ENCODE results near the gene SUGCT. TPM values are rescaled to one million over a fixed set of nuclear protein-coding genes. Genes with fewer than 3 reads are reported as not detected.

Gene SUGCT
- total RNA-seq, 2 experiments from 2014 or later: 1.2 to 1.9 TPM

- no peak for ATAC-seq
- Mint-ChIP-seq H3K4me3 (no peak overlapping the region), H3K27me3 (no peaks in the 10 kb centered on the region), H3K27ac (no peak overlapping the region), H3K9me3 (ENCODE audit: low read depth) (no peaks in the 10 kb centered on the region), H3K4me1 (no peaks in the 10 kb centered on the region), H3K36me3 (ENCODE audit: low read depth) (no peaks in the 10 kb centered on the region)
- no peak for DNase-seq
- intact Hi-C loops (cut with DNase I, micrococcal nuclease): no loop called here
- ChIA-PET CTCF (interaction anchor here (0.7 kb wide), 1 partner anchor 306 kb away, joined by 4 read pairs; no protein-coding TSS in a partner anchor), POLR2A (no interaction called here)
Observed at GRCh38 chr7:40419806-40420205, 285.0 kb downstream of the SUGCT start.

- Mint-ChIP-seq H3K27me3 (no peaks in the 10 kb centered on the region), H3K4me3 (no peak overlapping the region), H3K9me3 (ENCODE audit: low read depth) (no peaks in the 10 kb centered on the region), H3K27ac (no peak overlapping the region), H3K36me3 (ENCODE audit: low read depth) (no peaks in the 10 kb centered on the region), H3K4me1 (no peaks in the 10 kb centered on the region)
- intact Hi-C loops (cut with DNase I, micrococcal nuclease): no loop called here
- DNase-seq (no peak), ATAC-seq (no peak)
- ChIA-PET POLR2A (no interaction called here), CTCF (interaction anchor here (0.6 kb wide), 1 partner anchor 547 kb away, joined by 3 read pairs; no protein-coding TSS in a partner anchor)
Observed at GRCh38 chr7:40421433-40421832, 286.6 kb downstream of the SUGCT start.

- Mint-ChIP-seq H3K27me3 (no peaks in the 10 kb centered on the region), H3K4me3 (no peak overlapping the region), H3K36me3 (ENCODE audit: low read depth) (no peaks in the 10 kb centered on the region), H3K4me1 (no peaks in the 10 kb centered on the region), H3K27ac (no peak overlapping the region), H3K9me3 (ENCODE audit: low read depth) (no peaks in the 10 kb centered on the region)
- ATAC-seq (no peak), DNase-seq (no peak)
- intact Hi-C loops (cut with DNase I, micrococcal nuclease): no loop called here
- ChIA-PET CTCF (no interaction called here), POLR2A (no interaction called here)
Observed at GRCh38 chr7:40425696-40426095, 290.9 kb downstream of the SUGCT start.

- ATAC-seq (no peak), DNase-seq (no peak)
- intact Hi-C loops (cut with DNase I, micrococcal nuclease): no loop called here
- H3K36me3 Mint-ChIP-seq (ENCODE audit: low read depth): peaks cover 2% of the 10 kb centered on the region
- no peaks in the 10 kb centered on the region for H3K27me3 Mint-ChIP-seq
- peaks cover 6% of the 10 kb centered on the region for H3K9me3 Mint-ChIP-seq (ENCODE audit: low read depth)
- H3K4me3 Mint-ChIP-seq: no peak overlapping the region
- CTCF ChIA-PET: no interaction called here
- POLR2A ChIA-PET: no interaction called here
- H3K27ac Mint-ChIP-seq: no peak overlapping the region
- no peaks in the 10 kb centered on the region for H3K4me1 Mint-ChIP-seq
Observed at GRCh38 chr7:40428421-40428820, 293.6 kb downstream of the SUGCT start.

- Mint-ChIP-seq H3K36me3 (ENCODE audit: low read depth) (peaks cover 2% of the 10 kb centered on the region), H3K9me3 (ENCODE audit: low read depth) (peaks cover 6% of the 10 kb centered on the region), H3K27me3 (no peaks in the 10 kb centered on the region), H3K27ac (no peak overlapping the region), H3K4me1 (no peaks in the 10 kb centered on the region), H3K4me3 (no peak overlapping the region)
- ChIA-PET POLR2A (no interaction called here), CTCF (no interaction called here)
- no peak for ATAC-seq
- intact Hi-C loops (cut with DNase I, micrococcal nuclease): no loop called here
- DNase-seq: no peak
Observed at GRCh38 chr7:40429826-40430225, 295.0 kb downstream of the SUGCT start.

- DNase-seq (no peak), ATAC-seq (no peak)
- no peaks in the 10 kb centered on the region for H3K27me3 Mint-ChIP-seq
- H3K4me3 Mint-ChIP-seq: no peak overlapping the region
- CTCF ChIA-PET: no interaction called here
- H3K36me3 Mint-ChIP-seq (ENCODE audit: low read depth): peaks cover 5% of the 10 kb centered on the region
- POLR2A ChIA-PET: no interaction called here
- H3K4me1 Mint-ChIP-seq: no peaks in the 10 kb centered on the region
- H3K27ac Mint-ChIP-seq: no peak overlapping the region
- intact Hi-C loops (cut with DNase I, micrococcal nuclease): no loop called here
- peaks cover 7% of the 10 kb centered on the region for H3K9me3 Mint-ChIP-seq (ENCODE audit: low read depth)
Observed at GRCh38 chr7:40432046-40432445, 297.2 kb downstream of the SUGCT start.

GRCh38 chr7:40436710-40437109 is 301.9 kb downstream of the SUGCT start:
- no peaks in the 10 kb centered on the region for H3K4me1 Mint-ChIP-seq
- no peak overlapping the region for H3K4me3 Mint-ChIP-seq
- no peak overlapping the region for H3K27ac Mint-ChIP-seq
- no peak for ATAC-seq
- CTCF ChIA-PET: no interaction called here
- DNase-seq: no peak
- POLR2A ChIA-PET: no interaction called here
- intact Hi-C loops (cut with DNase I, micrococcal nuclease): no loop called here
- peaks cover 5% of the 10 kb centered on the region for H3K36me3 Mint-ChIP-seq (ENCODE audit: low read depth)
- H3K27me3 Mint-ChIP-seq: no peaks in the 10 kb centered on the region
- peaks cover 11% of the 10 kb centered on the region for H3K9me3 Mint-ChIP-seq (ENCODE audit: low read depth)

- ATAC-seq: no peak
- CTCF ChIA-PET: no interaction called here
- no peaks in the 10 kb centered on the region for H3K27me3 Mint-ChIP-seq
- intact Hi-C loops (cut with DNase I, micrococcal nuclease): no loop called here
- H3K9me3 Mint-ChIP-seq (ENCODE audit: low read depth): peaks cover 10% of the 10 kb centered on the region
- no peak overlapping the region for H3K4me3 Mint-ChIP-seq
- H3K36me3 Mint-ChIP-seq (ENCODE audit: low read depth): peaks cover 5% of the 10 kb centered on the region
- no peak for DNase-seq
- POLR2A ChIA-PET: no interaction called here
- no peaks in the 10 kb centered on the region for H3K4me1 Mint-ChIP-seq
- H3K27ac Mint-ChIP-seq: no peak overlapping the region
Observed at GRCh38 chr7:40437498-40437897, 302.7 kb downstream of the SUGCT start.

GRCh38 chr7:40437936-40438634 is 303.3 kb downstream of the SUGCT start:
- intact Hi-C loops (cut with DNase I, micrococcal nuclease): no loop called here
- ATAC-seq: no peak
- DNase-seq: no peak
- ChIA-PET POLR2A (no interaction called here), CTCF (no interaction called here)
- Mint-ChIP-seq H3K27ac (no peak overlapping the region), H3K27me3 (no peaks in the 10 kb centered on the region), H3K9me3 (ENCODE audit: low read depth) (peaks cover 6% of the 10 kb centered on the region), H3K4me1 (no peaks in the 10 kb centered on the region), H3K4me3 (no peak overlapping the region), H3K36me3 (ENCODE audit: low read depth) (peaks cover 2% of the 10 kb centered on the region)

- Mint-ChIP-seq H3K27ac (no peak overlapping the region), H3K9me3 (ENCODE audit: low read depth) (peaks cover 9% of the 10 kb centered on the region), H3K4me1 (no peaks in the 10 kb centered on the region), H3K27me3 (no peaks in the 10 kb centered on the region), H3K4me3 (no peak overlapping the region), H3K36me3 (ENCODE audit: low read depth) (peaks cover 2% of the 10 kb centered on the region)
- no peak for DNase-seq
- intact Hi-C loops (cut with DNase I, micrococcal nuclease): no loop called here
- ATAC-seq: no peak
- CTCF ChIA-PET: no interaction called here
- POLR2A ChIA-PET: no interaction called here
Observed at GRCh38 chr7:40439686-40440085, 304.9 kb downstream of the SUGCT start.

GRCh38 chr7:40447345-40447744 is 312.5 kb downstream of the SUGCT start:
- Mint-ChIP-seq H3K4me1 (no peaks in the 10 kb centered on the region), H3K27ac (no peak overlapping the region), H3K9me3 (ENCODE audit: low read depth) (peaks cover 3% of the 10 kb centered on the region), H3K36me3 (ENCODE audit: low read depth) (no peaks in the 10 kb centered on the region), H3K27me3 (no peaks in the 10 kb centered on the region), H3K4me3 (no peak overlapping the region)
- no peak for ATAC-seq
- ChIA-PET POLR2A (no interaction called here), CTCF (no interaction called here)
- intact Hi-C loops (cut with DNase I, micrococcal nuclease): no loop called here
- no peak for DNase-seq

GRCh38 chr7:40455485-40455884 is 320.7 kb downstream of the SUGCT start:
- ChIA-PET CTCF (no interaction called here), POLR2A (no interaction called here)
- Mint-ChIP-seq H3K36me3 (ENCODE audit: low read depth) (no peaks in the 10 kb centered on the region), H3K27ac (no peak overlapping the region), H3K4me1 (no peaks in the 10 kb centered on the region), H3K9me3 (ENCODE audit: low read depth) (no peaks in the 10 kb centered on the region), H3K27me3 (no peaks in the 10 kb centered on the region), H3K4me3 (no peak overlapping the region)
- ATAC-seq (no peak), DNase-seq (no peak)
- intact Hi-C loops (cut with DNase I, micrococcal nuclease): no loop called here
